Left lung (tissue), 10 donors: ENCODE results near the gene ABHD16A. TPM values are rescaled to one million over a fixed set of nuclear protein-coding genes. Genes with fewer than 3 reads are reported as not detected.
A peak's percentile ranks its signal among the peaks of the same experiment; 100 is the strongest.

Experiments
- ATAC-seq: fragments of 200-7000 bp; cut with Tn5 transposase; one replicate; pipeline ENCODE4 v1.9.1; 2020; ENCODE audit warnings: moderate library complexity
- DNase-seq, 4 donors: peaks; one replicate each; pipeline ENCODE4 v3.0.0-alpha.2; 2013 to 2020
- H3K27ac ChIP-seq, 2 donors: fragments of 200-600 bp; sonication (generic) in 1 of 2; one replicate each; pipeline versions ENCODE4 v1.5.0 to v1.8.0; 2020 to 2021
- H3K27me3 ChIP-seq, 2 donors: fragments of 200-600 bp; sonication (generic) in 1 of 2; one replicate each; pipeline versions ENCODE4 v1.5.0 to v1.8.0; 2020 to 2021
- H3K36me3 ChIP-seq, 2 donors: fragments of 200-600 bp; sonication (generic) in 1 of 2; one replicate each; pipeline versions ENCODE4 v1.5.0 to v1.8.0; 2020 to 2021
- H3K4me1 ChIP-seq, 2 donors: fragments of 200-600 bp; one replicate each; pipeline ENCODE4 v1.8.0; 2021
- H3K4me3 ChIP-seq, 2 donors: fragments of 200-600 bp; sonication (generic) in 1 of 2; one replicate each; pipeline versions ENCODE4 v1.5.0 to v1.8.0; 2020 to 2021; ENCODE audit warnings: mild to moderate bottlenecking in 1 of 2
- H3K9me3 ChIP-seq, 2 donors: fragments of 200-600 bp; sonication (generic) in 1 of 2; one replicate each; pipeline versions ENCODE4 v1.5.0 to v1.8.0; 2020 to 2021
- intact Hi-C, 2 donors: fragments of 100-400 bp; cut with DNase I; formaldehyde crosslinking; loops; one replicate each; pipeline versions ENCODE4 v1.11.2 to v1.14.2; 2022
- polyA plus RNA-seq, 6 donors: library from polyadenylated mRNA; unstranded; fragments of 120-200 nt; gene quantifications; one replicate each; pipeline ENCODE4 v1.2.1, GENCODE V29; 2013; ENCODE audit not compliant: insufficient read length in 6 of 6
- total RNA-seq, 2 donors: library from RNA; stranded (reverse); fragmentation: NEBNext Ultra II Directional; extraction: Animal tissue kit (Norgen Biotek cat#: 25700); gene quantifications; one replicate each; pipeline ENCODE4 v1.2.1, GENCODE V29; 2021
- TF ChIP-seq, protein P1 (sequence below), 2 donors: fragments of 200-600 bp; sonication (generic) in 1 of 2; IDR thresholded peaks; one replicate each; pipeline versions ENCODE4 v1.5.0 to v1.8.0; 2021; ENCODE audit warnings: antibody characterized with exemption in 2 of 2
- donor health status: DM: no; HTN: yes; CAD: no.
- donor health status: DM: no; HTN: no; CAD: no.

The ABHD16A gene
- total and polyA plus RNA-seq, 8 donors = 53.6 to 63.9 (median 58.1) TPM

DNA sequence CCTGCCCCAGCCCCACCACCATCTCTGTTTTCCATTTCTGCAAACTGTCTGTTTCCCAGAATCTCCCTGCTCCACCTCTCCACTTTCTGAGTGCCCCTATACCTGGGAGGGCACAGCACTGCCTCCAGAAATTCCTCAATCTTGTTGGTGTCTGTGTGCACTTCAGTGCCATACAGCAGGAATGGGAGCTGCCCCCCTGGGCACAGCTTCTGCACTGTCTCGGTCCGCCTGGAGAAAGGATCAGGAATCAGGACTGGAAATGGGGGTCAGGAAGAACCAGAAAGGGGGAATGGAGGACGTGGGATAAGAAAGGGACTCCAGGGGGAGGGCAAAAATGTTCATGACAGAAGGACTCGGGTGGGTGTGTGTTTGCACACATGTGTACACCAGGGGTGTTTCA is 30.6 kb upstream of the ABHD16A start:
- Histone ChIP-seq H3K9me3 (no peaks in the 10 kb centered on the region), H3K4me3 (peak overlapping the region in 1 of 2 donors; percentile 97), H3K27me3 (no peaks in the 10 kb centered on the region), H3K27ac (peak overlapping the region; percentile 93 to 97), H3K4me1 (peaks cover 30 to 75% of the 10 kb centered on the region in 2 donors), H3K36me3 (peaks cover 4 to 42% of the 10 kb centered on the region in 2 donors)
- ATAC-seq (no peak), DNase-seq (no peak)
- intact Hi-C loops = no loop called here
- TF ChIP-seq, protein P1, sequence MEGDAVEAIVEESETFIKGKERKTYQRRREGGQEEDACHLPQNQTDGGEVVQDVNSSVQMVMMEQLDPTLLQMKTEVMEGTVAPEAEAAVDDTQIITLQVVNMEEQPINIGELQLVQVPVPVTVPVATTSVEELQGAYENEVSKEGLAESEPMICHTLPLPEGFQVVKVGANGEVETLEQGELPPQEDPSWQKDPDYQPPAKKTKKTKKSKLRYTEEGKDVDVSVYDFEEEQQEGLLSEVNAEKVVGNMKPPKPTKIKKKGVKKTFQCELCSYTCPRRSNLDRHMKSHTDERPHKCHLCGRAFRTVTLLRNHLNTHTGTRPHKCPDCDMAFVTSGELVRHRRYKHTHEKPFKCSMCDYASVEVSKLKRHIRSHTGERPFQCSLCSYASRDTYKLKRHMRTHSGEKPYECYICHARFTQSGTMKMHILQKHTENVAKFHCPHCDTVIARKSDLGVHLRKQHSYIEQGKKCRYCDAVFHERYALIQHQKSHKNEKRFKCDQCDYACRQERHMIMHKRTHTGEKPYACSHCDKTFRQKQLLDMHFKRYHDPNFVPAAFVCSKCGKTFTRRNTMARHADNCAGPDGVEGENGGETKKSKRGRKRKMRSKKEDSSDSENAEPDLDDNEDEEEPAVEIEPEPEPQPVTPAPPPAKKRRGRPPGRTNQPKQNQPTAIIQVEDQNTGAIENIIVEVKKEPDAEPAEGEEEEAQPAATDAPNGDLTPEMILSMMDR (IDR thresholded peaks at IDR 0.05) = no peak

DNA sequence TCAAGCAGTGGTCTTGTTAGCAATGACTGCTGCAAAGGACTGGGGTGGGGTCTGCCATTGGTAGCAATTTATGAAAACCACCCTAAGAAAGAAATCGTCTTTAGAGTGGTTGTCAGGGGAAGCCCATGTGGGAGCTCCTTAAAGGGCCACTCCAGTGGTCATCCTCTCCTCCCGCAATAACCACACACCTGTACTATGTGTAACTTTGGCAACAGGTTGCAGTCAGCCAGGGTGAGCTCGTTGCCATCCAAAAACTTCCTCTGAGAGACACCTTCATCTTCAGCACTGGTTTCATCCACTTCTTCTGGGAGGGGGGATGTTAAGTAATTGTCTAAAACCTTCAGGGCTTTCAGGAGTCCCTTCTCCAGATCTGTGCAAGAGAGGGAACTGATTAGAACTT is 28.9 kb upstream of the ABHD16A start:
- peak overlapping the region in 1 of 2 donors; percentile 97 for H3K27ac ChIP-seq

DNA sequence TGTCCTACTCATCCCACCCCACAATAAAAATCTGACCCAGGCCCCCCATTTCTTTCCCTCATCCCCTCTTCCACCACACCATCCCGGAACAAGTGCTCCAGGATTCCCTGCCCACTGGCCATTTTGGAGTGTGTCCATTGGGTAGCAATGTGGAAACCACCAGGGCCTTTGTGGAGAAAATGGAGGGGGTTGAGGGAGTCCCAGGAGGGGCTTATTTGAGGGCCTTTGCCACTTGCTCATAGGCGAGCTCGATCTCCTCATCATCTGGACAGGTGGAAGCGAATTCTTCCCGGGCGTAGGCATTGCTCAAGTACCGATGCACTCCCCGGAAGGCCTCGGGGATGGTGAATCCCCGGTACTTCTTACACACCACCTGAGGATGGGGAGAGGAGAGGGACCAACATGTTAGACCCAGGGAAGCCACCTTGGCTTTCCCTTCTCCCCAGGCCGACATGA is 27.5 kb upstream of the ABHD16A start:
- Histone ChIP-seq H3K27ac (peak overlapping the region; percentile 92 to 97), H3K27me3 (no peaks in the 10 kb centered on the region), H3K4me3 (peak overlapping the region; percentile 48 to 79), H3K9me3 (no peaks in the 10 kb centered on the region), H3K36me3 (peaks cover 4 to 60% of the 10 kb centered on the region in 2 donors), H3K4me1 (peaks cover 30 to 82% of the 10 kb centered on the region in 2 donors)
- DNase-seq (no peak), ATAC-seq (no peak)
- intact Hi-C loops = no loop called here
- TF ChIP-seq, protein P1 (IDR thresholded peaks at IDR 0.05) = no peak

More for the DNA sequence above, 28.9 kb upstream of the ABHD16A start:
- no peaks in the 10 kb centered on the region for H3K27me3 ChIP-seq
- peak overlapping the region in 1 of 2 donors; percentile 79 for H3K4me3 ChIP-seq
- TF ChIP-seq, protein P1 (IDR thresholded peaks at IDR 0.05) = no peak
- intact Hi-C loops = no loop called here
- no peaks in the 10 kb centered on the region for H3K9me3 ChIP-seq
- H3K4me1 ChIP-seq = peaks cover 26 to 75% of the 10 kb centered on the region in 2 donors
- no peak for ATAC-seq
- DNase-seq = no peak
- peaks cover 4 to 48% of the 10 kb centered on the region in 2 donors for H3K36me3 ChIP-seq

DNA sequence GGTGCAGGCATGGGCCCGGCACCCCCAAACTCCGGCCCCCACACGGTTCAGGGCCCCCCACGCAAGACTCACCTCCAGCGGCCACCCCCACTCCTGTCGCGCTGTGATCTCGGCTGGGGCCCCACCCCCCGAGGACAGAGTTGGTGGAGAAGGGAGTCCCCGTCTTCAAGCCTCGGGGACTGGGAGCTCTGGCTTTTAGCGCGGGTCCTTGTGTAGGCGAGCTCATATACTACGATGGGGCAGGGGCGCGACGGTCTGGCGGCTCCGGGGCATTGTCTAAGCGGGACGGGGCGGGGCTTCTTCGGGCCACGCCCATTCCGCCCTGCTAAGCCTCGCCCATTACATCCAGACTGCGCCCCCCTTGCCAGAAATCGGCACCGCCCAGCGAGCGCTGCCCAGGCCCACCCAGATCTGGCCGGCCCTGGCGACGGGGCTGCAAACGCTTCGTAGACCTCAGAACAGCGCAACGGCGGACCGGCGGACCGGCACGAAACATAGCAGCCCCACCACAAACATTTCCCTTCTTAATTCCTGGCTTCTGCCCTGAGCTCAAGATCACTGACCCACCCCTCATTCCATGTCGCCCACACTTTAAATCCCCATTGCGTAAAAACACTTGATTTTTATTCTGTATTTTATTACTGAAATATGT is 27.0 kb upstream of the ABHD16A start:
- Histone ChIP-seq H3K9me3 (no peaks in the 10 kb centered on the region), H3K4me3 (peak overlapping the region; percentile 48 to 79), H3K36me3 (peaks cover 4 to 65% of the 10 kb centered on the region in 2 donors), H3K27ac (peak overlapping the region; percentile 92 to 97), H3K27me3 (no peaks in the 10 kb centered on the region), H3K4me1 (peaks cover 30 to 86% of the 10 kb centered on the region in 2 donors)
- intact Hi-C loops = no loop called here
- ATAC-seq = peak; percentile 82
- DNase-seq = peak; percentile 89 to 97 (median 93)
- TF ChIP-seq, protein P1 (IDR thresholded peaks at IDR 0.05) = no peak

DNA sequence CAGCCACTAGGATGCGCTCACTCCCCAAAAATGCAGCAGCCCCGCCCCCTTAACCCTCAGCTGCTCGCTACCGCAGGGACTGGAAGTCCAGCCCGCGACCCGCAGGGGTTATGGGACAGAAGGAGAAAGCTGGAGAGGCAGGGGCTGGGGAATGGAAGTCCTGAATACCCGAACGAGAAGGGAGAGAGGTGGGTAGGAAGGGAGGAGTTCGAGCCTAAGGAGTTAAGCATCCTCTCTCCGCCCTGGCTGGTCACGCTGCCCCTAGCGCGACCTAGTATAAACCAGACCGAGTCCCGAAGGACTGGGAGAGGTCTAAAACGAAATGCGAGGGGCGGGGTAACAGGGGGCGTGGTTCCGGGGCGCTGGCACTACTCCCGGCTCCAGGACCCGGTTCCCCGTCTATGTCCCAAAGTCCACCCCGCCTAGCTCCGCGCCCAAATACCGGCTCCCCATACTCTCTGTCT is 26.4 kb upstream of the ABHD16A start:
- peaks cover 30 to 85% of the 10 kb centered on the region in 2 donors for H3K4me1 ChIP-seq
- ATAC-seq = peak; percentile 89
- intact Hi-C loops = no loop called here
- H3K4me3 ChIP-seq = peak overlapping the region; percentile 48 to 79
- H3K9me3 ChIP-seq = no peaks in the 10 kb centered on the region
- peak overlapping the region; percentile 92 to 97 for H3K27ac ChIP-seq
- peak; percentile 92 to 95 (median 94) for DNase-seq
- H3K27me3 ChIP-seq = no peaks in the 10 kb centered on the region
- H3K36me3 ChIP-seq = peaks cover 4 to 65% of the 10 kb centered on the region in 2 donors
- TF ChIP-seq, protein P1 (IDR thresholded peaks at IDR 0.05) = peak in 1 of 2 donors; percentile 2
